K562 (cell line): ENCODE measurements around the gene TRUB1. TPM values are rescaled to one million over a fixed set of nuclear protein-coding genes. Genes with fewer than 3 reads are reported as not detected.

ENCODE experiments used
- ATAC-seq: fragments of 200-7000 bp; cut with Tn5 transposase; 3 replicates; pipeline ENCODE4 v1.9.1; 2020; ENCODE audit warnings: moderate library complexity
- BruUV-seq: library from RNA; stranded (reverse); fragments of 400-500 nt; replicated peaks from 2 replicates; lab custom pipeline; 2021; lab: Mats Ljungman, UMichigan
- CTCF ChIA-PET: fragments of 300-600 bp; formaldehyde crosslinking; extraction: SDS; loops from one replicate; lab custom pipeline; 2021; ENCODE audit warnings: low intra/inter-chr PET ratio; lab: Yijun Ruan, JAX
- POLR2A ChIA-PET: fragments of 300-600, 350-650 bp; sonication (Branson Sonifier 250); formaldehyde crosslinking; extraction: SDS; loops from one replicate; lab custom pipeline; 2021; ENCODE audit warnings: antibody characterized with exemption, inconsistent platforms; lab: Yijun Ruan, JAX
- DNase-seq, 4 experiments: peaks; one replicate each; pipeline versions ENCODE4 v3.0.0 to v3.0.0-alpha.2; 2011 to 2018; ENCODE audit warnings: low spot score in 3 of 4, mixed read lengths in 3 of 4; ENCODE audit errors: extremely low read depth in 1 of 4
- FAIRE-seq: peaks from 2 replicates; lab custom pipeline; 2011; peaks lifted over from hg19 to GRCh38; lab: Jason Lieb, UNC
- H2AFZ ChIP-seq: 2 replicates; pipeline ENCODE4 v1.6.0; 2011; ENCODE audit warnings: low read depth, low read length, control low read depth, inconsistent platforms
- H3K27ac ChIP-seq: fragments of 200-600 bp; 3 replicates; pipeline ENCODE4 v1.8.0; 2011; ENCODE audit warnings: low read depth, mild to moderate bottlenecking, control low read depth, inconsistent platforms, low read length, moderate library complexity, mixed read lengths; ENCODE audit errors: extremely low read depth
- H3K27me3 ChIP-seq, 2 experiments: fragments of 300-600 bp in 1 of 2; 2 replicates in 1 of 2; 3 replicates in 1 of 2; pipeline versions ENCODE4 v1.6.0 to v1.8.0; 2011; ENCODE audit warnings: inconsistent platforms in 2 of 2, low read length in 2 of 2, mild to moderate bottlenecking in 1 of 2, mixed read lengths in 1 of 2, moderate library complexity in 1 of 2; ENCODE audit not compliant: control insufficient read depth in 2 of 2, insufficient read depth in 2 of 2
- H3K36me3 ChIP-seq: fragments of 300-600 bp; 3 replicates; pipeline ENCODE4 v1.8.0; 2011; ENCODE audit warnings: mild to moderate bottlenecking, low read length, inconsistent platforms; ENCODE audit not compliant: control insufficient read depth, insufficient read depth
- H3K4me1 ChIP-seq, 2 experiments: fragments of 200-600 bp in 1 of 2; replicated peaks in 1 of 2; 2 replicates in 1 of 2; 3 replicates in 1 of 2; pipeline versions ENCODE4 v1.5.1 to v1.8.0; 2011; ENCODE audit warnings: inconsistent platforms in 2 of 2, low read length in 2 of 2, mild to moderate bottlenecking in 1 of 2, mixed read lengths in 1 of 2, moderate library complexity in 1 of 2; ENCODE audit not compliant: control insufficient read depth in 2 of 2, insufficient read depth in 2 of 2
- H3K4me2 ChIP-seq: 2 replicates; pipeline ENCODE4 v1.6.1; 2011; ENCODE audit warnings: low read length, control low read depth, inconsistent platforms, mixed read lengths; ENCODE audit not compliant: insufficient read depth
- H3K4me3 ChIP-seq: fragments of 200-600 bp; sonication (generic), shearing (Covaris generic); 2 replicates; pipeline ENCODE4 v1.5.1; 2016; ENCODE audit warnings: control low read depth, inconsistent platforms
- H3K79me2 ChIP-seq: fragments of 200-600 bp; 3 replicates; pipeline ENCODE4 v1.8.0; 2011; ENCODE audit warnings: low read length, inconsistent platforms; ENCODE audit not compliant: control insufficient read depth, insufficient read depth
- H3K9ac ChIP-seq, 2 experiments: 2 replicates each; pipeline versions ENCODE4 v1.6.0 to v1.6.1; 2011; ENCODE audit warnings: low read depth in 2 of 2, low read length in 2 of 2, control low read depth in 1 of 2, inconsistent platforms in 1 of 2, mild to moderate bottlenecking in 1 of 2, mixed read lengths in 1 of 2; ENCODE audit not compliant: insufficient read depth in 1 of 2
- H3K9me1 ChIP-seq: one replicate; pipeline ENCODE4 v1.6.0; 2011; ENCODE audit warnings: inconsistent platforms, mild to moderate bottlenecking, low read length, moderate library complexity; ENCODE audit not compliant: control insufficient read depth, insufficient read depth
- H3K9me3 ChIP-seq: replicated peaks from 2 replicates; pipeline ENCODE4 v1.5.1; 2011; ENCODE audit warnings: low read depth, low read length, inconsistent platforms; ENCODE audit not compliant: control insufficient read depth, insufficient read depth
- H4K20me1 ChIP-seq: replicated peaks from 2 replicates; pipeline ENCODE4 v1.6.1; 2011; ENCODE audit warnings: low read length, inconsistent platforms, mixed read lengths; ENCODE audit not compliant: control insufficient read depth, insufficient read depth
- GABPA ChIP-seq: fragments of 200-800 bp; sonication (Bioruptor generic); conservative IDR thresholded peaks from 2 replicates; pipeline ENCODE4 v1.6.1; 2016; ENCODE audit warnings: low read depth, missing genetic modification characterization, missing compliant biosample characterization
- HNRNPLL ChIP-seq: fragments of 200-400 bp; formaldehyde crosslinking; IDR thresholded peaks from 2 replicates; pipeline ENCODE4 v1.6.1; 2017; ENCODE audit warnings: low read length, low read depth, mild to moderate bottlenecking; ENCODE audit not compliant: poor library complexity, severe bottlenecking
- HNRNPUL1 ChIP-seq: fragments of 200-400 bp; formaldehyde crosslinking; IDR thresholded peaks from 2 replicates; pipeline ENCODE4 v1.6.1; 2017; ENCODE audit warnings: low read length
- KAT7 ChIP-seq: sonication (generic); formaldehyde crosslinking; IDR thresholded peaks from 2 replicates; pipeline ENCODE4 v1.8.0; 2022; ENCODE audit warnings: missing genetic modification reagents, mild to moderate bottlenecking, borderline replicate concordance
- RHOXF2B ChIP-seq: fragments of 250-450 bp; sonication (Bioruptor Pico); conservative IDR thresholded peaks from 2 replicates; pipeline ENCODE4 v1.5.1; 2021
- SAFB2 ChIP-seq: fragments of 200-400 bp; formaldehyde crosslinking; IDR thresholded peaks from 2 replicates; pipeline ENCODE4 v1.6.1; 2018; ENCODE audit warnings: borderline replicate concordance, low read length, low read depth, moderate library complexity; ENCODE audit not compliant: severe bottlenecking
- SLC30A9 ChIP-seq: fragments of 250-450 bp; sonication (Bioruptor Pico); IDR thresholded peaks from 2 replicates; pipeline ENCODE4 v1.8.0; 2022; ENCODE audit warnings: mild to moderate bottlenecking, moderate library complexity
- TEAD1 ChIP-seq, 2 experiments: fragments of 450-650 bp in 1 of 2; sonication (generic) in 1 of 2; formaldehyde crosslinking; IDR thresholded peaks; 2 replicates each; pipeline versions ENCODE4 v1.4.0 to v1.8.0; 2020 to 2022; ENCODE audit warnings: mild to moderate bottlenecking in 2 of 2, missing genetic modification reagents in 1 of 2
- TFAM ChIP-seq: fragments of 250-450 bp; sonication (Bioruptor Pico); conservative IDR thresholded peaks from 2 replicates; pipeline ENCODE4 v1.5.0; 2021; ENCODE audit warnings: mild to moderate bottlenecking, moderate library complexity
- TFE3 ChIP-seq: fragments of 450-650 bp; formaldehyde crosslinking; IDR thresholded peaks from 2 replicates; pipeline ENCODE4 v1.4.0; 2020; ENCODE audit warnings: mild to moderate bottlenecking, mixed read lengths
- ZNF311 ChIP-seq: fragments of 250-450 bp; sonication (Bioruptor Pico); IDR thresholded peaks from 2 replicates; pipeline ENCODE4 v1.4.0; 2020; ENCODE audit warnings: mild to moderate bottlenecking, moderate library complexity
- WGBS: fragments of 100-300 bp; shearing (Covaris generic); methylation state at CpG from one replicate; pipeline ENCODE4 v1.1.6; 2016; ENCODE audit warnings: low coverage, mixed read lengths; ENCODE audit not compliant: insufficient coverage; ENCODE audit errors: missing lambda C conversion rate; 5-methylcytosine and 5-hydroxymethylcytosine counted together
- in situ Hi-C: fragments of 300-500 bp; cut with MboI; formaldehyde crosslinking; loops from 4 replicates; pipeline ENCODE4 v1.15.0; 2018; ENCODE audit warnings: inconsistent platforms, mixed read lengths
- intact Hi-C: fragments of 100-400 bp; cut with micrococcal nuclease; formaldehyde crosslinking; loops from 2 replicates; pipeline ENCODE4 v1.14.2; 2022
- polyA plus RNA-seq, 8 experiments: library from polyadenylated mRNA; depleted of rRNA in 4 of 8; stranded (reverse) in 5 of 8; unstranded in 3 of 8; fragments of >200 nt; fragmentation: Nextera tagmentation in 2 of 8; fragmentation: Illumina TruSeq in 1 of 8; extraction: Ambion mirVana in 2 of 8; extraction: Trizol in 1 of 8; gene quantifications; 2 replicates each; pipeline versions ENCODE4 v1.2.1 to v1.2.3, GENCODE V29; 2011 to 2014; ENCODE audit warnings: inconsistent platforms in 1 of 8, missing spikeins in 1 of 8
- total RNA-seq, 7 experiments: library from RNA; depleted of rRNA in 6 of 7; stranded (reverse); fragments of >200 nt in 6 of 7; fragmentation: Illumina TruSeq in 2 of 7; extraction: Trizol in 2 of 7; gene quantifications; 2 replicates each; pipeline versions ENCODE4 v1.2.1 to v1.2.3, GENCODE V29; 2011 to 2021; ENCODE audit warnings: low replicate concordance in 1 of 7
- TF ChIP-seq, protein P1 (sequence below): fragments of 450-650 bp; formaldehyde crosslinking; conservative IDR thresholded peaks from 2 replicates; pipeline ENCODE4 v1.4.0; 2022; ENCODE audit warnings: mild to moderate bottlenecking, missing genetic modification characterization
- TF ChIP-seq, protein P2 (sequence below): fragments of 250-450 bp; sonication (Bioruptor Pico); IDR thresholded peaks from 2 replicates; pipeline ENCODE4 v1.4.0; 2020; ENCODE audit warnings: borderline replicate concordance
- TF ChIP-seq, protein P3 (sequence below): fragments of 450-650 bp; formaldehyde crosslinking; IDR thresholded peaks from 2 replicates; pipeline ENCODE4 v1.4.0; 2022; ENCODE audit warnings: mild to moderate bottlenecking, moderate library complexity
- TF ChIP-seq, protein P4 (sequence below): fragments of 250-450 bp; sonication (Bioruptor Pico); IDR thresholded peaks from 2 replicates; pipeline ENCODE4 v1.4.0; 2020

TRUB1 gene
- total and polyA plus RNA-seq, 9 of the 15 experiments (the other 6 are each of a cell fraction or from before 2014, with no cell fraction given), result 4.6 to 16.5 (median 11.5) TPM

DNA sequence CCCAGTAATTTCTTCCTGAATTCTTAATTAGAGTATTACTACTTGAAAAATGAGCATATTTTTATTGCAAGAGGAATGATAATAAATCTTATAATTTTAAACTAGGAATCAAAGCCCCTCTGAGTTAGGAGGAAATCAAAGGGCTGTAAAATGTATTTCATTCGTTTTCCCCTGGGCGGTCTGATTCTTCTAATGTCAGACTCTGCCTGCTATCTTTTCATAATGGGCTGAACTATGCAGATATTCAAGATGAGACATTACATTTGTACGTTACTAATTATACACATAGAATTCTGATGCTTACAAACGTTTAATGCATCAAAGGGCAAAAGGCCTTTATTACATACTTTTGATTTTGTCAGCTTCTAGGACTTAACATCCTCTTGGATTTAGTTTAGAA is 16.0 kb upstream of the TRUB1 start (continued):
- TF ChIP-seq SAFB2 (no peak), TFAM (CRISPR knock-in tag) (no peak), HNRNPUL1 (no peak), ZNF311 (no peak), RHOXF2B (no peak), KAT7 (CRISPR knock-in tag) (no peak)
- TF ChIP-seq, protein P1, sequence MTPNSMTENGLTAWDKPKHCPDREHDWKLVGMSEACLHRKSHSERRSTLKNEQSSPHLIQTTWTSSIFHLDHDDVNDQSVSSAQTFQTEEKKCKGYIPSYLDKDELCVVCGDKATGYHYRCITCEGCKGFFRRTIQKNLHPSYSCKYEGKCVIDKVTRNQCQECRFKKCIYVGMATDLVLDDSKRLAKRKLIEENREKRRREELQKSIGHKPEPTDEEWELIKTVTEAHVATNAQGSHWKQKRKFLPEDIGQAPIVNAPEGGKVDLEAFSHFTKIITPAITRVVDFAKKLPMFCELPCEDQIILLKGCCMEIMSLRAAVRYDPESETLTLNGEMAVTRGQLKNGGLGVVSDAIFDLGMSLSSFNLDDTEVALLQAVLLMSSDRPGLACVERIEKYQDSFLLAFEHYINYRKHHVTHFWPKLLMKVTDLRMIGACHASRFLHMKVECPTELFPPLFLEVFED (CRISPR knock-in tag), result no peak

DNA sequence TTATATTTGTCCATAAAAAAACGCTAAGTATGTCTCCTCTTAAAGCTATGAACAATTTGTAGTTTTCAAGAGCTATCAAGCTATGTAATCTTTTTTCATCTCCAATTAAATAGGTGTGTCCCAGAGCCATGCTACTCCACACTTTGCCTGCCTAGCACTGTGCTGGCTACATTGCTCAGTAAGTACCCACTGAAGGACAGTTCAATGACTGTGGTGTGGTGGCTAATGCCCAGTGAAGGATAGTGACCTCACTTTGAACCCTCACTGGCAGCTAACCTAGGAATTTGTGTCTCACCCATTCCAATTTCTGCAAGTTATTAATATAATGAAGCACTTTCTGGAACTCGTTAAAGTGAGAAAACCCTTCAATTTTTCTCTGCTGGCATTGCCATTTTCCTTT is 14.4 kb upstream of the TRUB1 start:
- BruUV-seq, result no TSS peak
- ChIA-PET POLR2A (interaction anchor here (1.0 kb wide), 1 partner anchor 9 kb away, joined by 3 read pairs; no protein-coding TSS in a partner anchor), CTCF (no interaction called here)
- Histone ChIP-seq H3K79me2 (no peaks in the 10 kb centered on the region), H3K4me2 (no peak overlapping the region), H3K4me1 (no peaks in the 10 kb centered on the region; a peak in 1 of 5 replicates), H3K9me1 (no peaks in the 10 kb centered on the region), H3K36me3 (no peaks in the 10 kb centered on the region), H3K27ac (no peak overlapping the region), H4K20me1 (no peaks in the 10 kb centered on the region), H3K9me3 (no peaks in the 10 kb centered on the region), H3K27me3 (peaks cover 2 to 6% of the 10 kb centered on the region in 2 experiments; a peak in 1 of 5 replicates), H3K9ac (no peak overlapping the region), H3K4me3 (no peak overlapping the region), H2AFZ (no peak overlapping the region)
- DNase-seq (no peak), FAIRE-seq (no peak), ATAC-seq (no peak)
- intact Hi-C loops (no loop called here), in situ Hi-C loops (no loop called here)
- WGBS, result 0% methylated on average over 2 of the region's 2 CpGs
- TF ChIP-seq TFE3 (CRISPR knock-in tag) (no peak), HNRNPLL (no peak), GABPA (tag) (no peak), SLC30A9 (CRISPR knock-in tag) (no peak), TEAD1 (CRISPR knock-in tag; IDR thresholded peaks at IDR 0.05) (no peak)
- TF ChIP-seq, protein P2, sequence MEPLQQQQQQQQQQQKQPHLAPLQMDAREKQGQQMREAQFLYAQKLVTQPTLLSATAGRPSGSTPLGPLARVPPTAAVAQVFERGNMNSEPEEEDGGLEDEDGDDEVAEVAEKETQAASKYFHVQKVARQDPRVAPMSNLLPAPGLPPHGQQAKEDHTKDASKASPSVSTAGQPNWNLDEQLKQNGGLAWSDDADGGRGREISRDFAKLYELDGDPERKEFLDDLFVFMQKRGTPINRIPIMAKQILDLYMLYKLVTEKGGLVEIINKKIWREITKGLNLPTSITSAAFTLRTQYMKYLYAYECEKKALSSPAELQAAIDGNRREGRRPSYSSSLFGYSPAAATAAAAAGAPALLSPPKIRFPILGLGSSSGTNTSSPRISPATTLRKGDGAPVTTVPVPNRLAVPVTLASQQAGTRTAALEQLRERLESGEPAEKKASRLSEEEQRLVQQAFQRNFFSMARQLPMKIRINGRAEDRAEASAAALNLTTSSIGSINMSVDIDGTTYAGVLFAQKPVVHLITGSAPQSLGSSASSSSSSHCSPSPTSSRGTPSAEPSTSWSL (CRISPR knock-in tag), result no peak
- TF ChIP-seq, protein P3, sequence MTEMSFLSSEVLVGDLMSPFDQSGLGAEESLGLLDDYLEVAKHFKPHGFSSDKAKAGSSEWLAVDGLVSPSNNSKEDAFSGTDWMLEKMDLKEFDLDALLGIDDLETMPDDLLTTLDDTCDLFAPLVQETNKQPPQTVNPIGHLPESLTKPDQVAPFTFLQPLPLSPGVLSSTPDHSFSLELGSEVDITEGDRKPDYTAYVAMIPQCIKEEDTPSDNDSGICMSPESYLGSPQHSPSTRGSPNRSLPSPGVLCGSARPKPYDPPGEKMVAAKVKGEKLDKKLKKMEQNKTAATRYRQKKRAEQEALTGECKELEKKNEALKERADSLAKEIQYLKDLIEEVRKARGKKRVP, result no peak
- TF ChIP-seq, protein P4, sequence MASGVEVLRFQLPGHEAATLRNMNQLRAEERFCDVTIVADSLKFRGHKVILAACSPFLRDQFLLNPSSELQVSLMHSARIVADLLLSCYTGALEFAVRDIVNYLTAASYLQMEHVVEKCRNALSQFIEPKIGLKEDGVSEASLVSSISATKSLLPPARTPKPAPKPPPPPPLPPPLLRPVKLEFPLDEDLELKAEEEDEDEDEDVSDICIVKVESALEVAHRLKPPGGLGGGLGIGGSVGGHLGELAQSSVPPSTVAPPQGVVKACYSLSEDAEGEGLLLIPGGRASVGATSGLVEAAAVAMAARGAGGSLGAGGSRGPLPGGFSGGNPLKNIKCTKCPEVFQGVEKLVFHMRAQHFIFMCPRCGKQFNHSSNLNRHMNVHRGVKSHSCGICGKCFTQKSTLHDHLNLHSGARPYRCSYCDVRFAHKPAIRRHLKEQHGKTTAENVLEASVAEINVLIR (CRISPR knock-in tag), result no peak
